Ramos (cell line): ENCODE data around the gene INO80C.
"Not testable (repeated sequence)": the region's sequence is repeated elsewhere in the genome, so short reads cannot be mapped to it uniquely, and the experiment has no call there.

Experiments used
- in situ Hi-C: fragments of 300-500 bp; cut with MboI; formaldehyde crosslinking; loops from one replicate; pipeline ENCODE4 v1.14.3; 2022; ENCODE audit warnings: low sequenced_read_pairs; ENCODE audit not compliant: unreplicated experiment

INO80C gene

GRCh38 chr18:35489913-35490490 lies 7.8 kb downstream of the INO80C start:
- in situ Hi-C loops: no loop called here

DNA sequence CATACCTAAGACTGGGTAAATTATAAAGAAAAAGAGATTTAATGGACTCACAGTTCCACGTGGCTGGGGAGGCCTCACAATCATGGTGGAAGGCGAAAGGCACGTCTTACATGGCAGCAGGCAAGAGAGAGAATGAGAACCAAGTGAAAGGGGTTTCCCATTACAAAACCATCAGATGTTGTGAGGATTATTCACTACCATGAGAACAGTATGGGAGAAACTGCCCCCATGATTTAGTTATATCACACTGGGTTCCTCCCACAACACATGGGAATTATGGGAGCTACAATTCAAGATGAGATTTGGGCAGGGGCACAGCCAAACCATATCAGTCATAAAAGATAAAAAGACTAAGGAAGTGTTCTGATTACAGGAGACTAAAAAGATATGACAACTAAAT lies 8.5 kb downstream of the INO80C start:
- in situ Hi-C loops: not testable (repeated sequence)

DNA sequence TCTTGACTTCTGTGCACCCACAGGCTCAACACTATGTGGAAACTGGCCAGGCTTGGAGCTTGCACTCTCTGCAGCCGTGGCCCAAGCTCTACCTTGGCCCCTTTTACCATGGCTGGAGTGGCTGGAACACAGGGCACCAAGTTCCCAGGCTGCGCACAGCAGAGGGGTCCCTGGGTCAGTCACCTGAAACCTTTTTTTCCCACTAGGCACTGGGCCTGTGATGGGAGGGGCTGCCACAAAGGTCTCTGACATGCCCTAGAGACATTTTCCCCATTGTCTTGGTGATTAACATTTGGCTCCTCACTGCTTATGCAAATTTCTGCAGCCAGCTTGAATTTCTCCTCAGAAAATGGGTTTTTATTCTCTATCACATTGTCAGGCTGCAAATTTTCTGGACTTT lies 9.4 kb downstream of the INO80C start:
- in situ Hi-C loops: not testable (repeated sequence)

DNA sequence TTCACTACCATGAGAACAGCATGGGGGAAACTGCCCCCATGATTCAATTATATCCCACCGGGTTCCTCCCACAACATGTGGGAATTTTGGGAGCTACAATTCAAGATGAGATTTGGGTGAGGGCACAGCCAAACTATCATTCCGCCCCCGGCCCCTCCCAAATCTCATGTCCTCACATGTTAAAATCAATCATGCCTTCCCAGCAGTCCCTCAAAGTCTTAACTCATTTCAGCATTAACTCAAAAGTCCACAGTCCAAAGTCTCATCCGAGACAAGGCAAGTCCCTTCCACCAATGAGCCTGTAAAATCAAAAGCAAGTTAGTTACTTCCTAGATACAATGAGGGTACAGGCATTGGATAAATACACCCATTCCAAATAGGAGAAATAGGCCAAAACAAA lies 10.2 kb downstream of the INO80C start:
- in situ Hi-C loops: not testable (repeated sequence)

DNA sequence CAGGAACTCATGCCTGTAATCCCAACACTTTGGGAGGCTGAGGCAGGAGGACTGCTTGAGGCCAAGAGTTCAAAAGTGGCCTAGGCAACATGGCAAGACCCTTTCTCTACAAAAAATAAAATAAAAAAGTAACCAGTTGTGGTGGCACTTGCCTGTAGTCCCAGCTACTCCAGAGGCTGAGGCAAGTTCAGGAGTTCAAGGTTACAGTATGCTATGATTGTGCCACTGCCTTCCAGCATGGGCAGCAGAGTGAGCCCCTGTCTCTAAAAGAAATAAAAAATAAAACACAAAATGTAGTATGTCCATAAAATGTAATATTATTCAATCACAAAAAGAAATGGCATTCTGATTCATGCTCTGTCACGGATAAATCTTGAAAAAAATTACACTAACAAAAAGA lies 11.9 kb downstream of the INO80C start:
- in situ Hi-C loops: no loop called here

DNA sequence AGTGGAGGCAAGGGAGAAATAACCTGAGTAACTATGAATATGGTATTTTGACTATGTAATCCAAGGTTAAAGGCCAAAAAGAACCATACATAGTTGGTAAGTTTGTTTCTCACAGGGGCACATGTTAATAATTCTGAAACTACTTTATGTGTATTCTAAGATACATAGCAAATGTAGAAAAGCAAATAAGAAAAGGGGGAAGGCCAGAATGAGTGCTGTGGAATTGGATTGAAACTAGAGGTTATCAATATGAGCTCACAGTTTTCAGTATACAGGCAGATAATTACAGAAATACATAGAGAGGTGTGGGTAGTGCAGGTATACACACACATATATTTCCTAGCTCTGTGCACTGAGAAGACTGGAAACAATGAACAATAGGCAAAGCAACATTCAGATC lies 13.7 kb downstream of the INO80C start:
- in situ Hi-C loops: no loop called here

- in situ Hi-C loops: no loop called here
Observed at GRCh38 chr18:35481960-35482366, 15.8 kb downstream of the INO80C start.

DNA sequence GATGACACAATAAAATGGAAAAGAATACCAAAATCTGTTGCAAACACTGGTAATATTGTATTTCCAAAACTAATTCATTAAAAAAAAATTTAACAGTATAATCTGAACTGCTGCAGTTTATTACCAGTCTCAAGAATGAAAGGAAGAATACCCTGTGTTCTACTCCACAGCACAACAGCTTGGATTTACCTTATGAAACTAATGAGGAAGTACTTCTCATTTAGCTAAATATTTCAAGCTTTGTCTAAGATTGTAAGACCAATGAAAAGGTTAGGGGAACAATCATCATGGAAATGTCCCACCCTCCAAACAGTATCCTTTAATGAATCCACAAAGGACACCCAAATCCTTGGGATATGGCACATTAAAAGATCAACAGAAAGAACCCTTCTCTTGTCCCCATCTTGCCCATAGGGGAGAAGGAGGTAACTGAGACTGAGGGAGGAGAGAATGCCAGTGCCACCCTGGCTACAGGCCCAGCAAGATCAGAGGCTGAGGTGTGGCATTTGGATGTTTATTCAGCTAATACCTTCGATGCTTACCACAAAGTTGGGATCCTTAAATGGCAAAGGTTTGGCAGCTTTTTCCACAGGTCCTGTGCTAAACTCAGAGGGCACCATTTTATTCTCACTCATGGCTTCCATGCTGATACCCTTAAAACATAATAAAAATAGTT lies 17.7 kb downstream of the INO80C start:
- in situ Hi-C loops: no loop called here

DNA sequence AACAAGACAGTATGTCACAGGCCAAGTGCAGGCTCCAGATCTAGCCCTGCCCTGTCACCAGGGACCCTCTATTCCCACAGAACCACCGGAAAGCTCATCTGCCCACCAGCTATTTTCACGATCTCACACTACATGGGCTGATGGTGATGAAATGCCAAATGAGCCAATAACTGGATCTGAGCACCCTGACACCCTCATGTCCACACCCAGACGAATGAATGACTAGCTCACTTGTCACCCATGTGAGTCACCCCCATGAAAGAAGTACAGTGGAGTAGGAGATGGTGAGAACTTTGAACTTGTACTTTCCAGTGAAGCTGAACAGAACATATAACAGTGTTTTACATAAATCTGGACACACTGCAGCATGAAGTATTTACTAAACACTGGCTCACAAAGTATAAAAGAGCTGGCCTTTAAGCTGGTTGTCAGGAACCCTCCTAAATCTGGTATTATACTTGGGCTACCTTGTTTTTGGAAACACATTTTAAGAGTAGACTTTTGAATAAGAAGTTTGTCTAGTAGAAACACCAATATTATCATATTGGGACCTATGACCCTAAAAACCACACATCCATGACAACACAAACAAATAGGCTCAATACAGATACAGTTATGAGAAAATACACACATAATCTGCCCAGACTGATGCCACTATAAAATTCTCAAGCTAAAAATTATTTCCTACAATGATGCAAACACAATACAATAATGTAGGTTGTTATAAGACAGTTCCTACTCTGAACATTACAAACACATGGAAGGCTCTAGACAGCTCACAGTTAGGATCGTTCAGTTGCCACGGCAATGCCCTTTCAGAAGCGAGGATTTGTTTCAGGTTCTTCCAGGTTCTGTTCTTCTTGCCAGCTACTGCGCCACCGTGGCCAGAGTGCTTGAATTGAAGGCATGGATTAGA lies 19.0 kb downstream of the INO80C start:
- in situ Hi-C loops: no loop called here

DNA sequence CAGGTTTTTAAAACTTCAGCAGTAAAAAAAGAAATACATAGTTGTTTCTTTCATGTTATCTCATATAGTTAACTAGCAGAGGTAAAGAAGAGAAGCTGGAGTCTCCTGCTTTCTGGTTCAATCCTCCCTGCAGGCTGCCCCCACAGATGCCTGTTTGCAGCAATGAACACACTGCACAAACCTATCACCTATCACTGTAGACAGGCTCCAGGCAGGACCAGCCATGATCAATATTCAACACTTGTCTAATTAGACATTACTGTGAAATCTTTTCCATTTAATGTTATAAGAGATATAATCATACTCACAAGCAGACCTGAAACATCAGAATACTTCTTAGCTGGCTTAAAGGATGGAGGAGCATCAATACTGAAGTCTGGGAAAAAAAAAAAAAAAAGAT lies 19.8 kb downstream of the INO80C start:
- in situ Hi-C loops: no loop called here

DNA sequence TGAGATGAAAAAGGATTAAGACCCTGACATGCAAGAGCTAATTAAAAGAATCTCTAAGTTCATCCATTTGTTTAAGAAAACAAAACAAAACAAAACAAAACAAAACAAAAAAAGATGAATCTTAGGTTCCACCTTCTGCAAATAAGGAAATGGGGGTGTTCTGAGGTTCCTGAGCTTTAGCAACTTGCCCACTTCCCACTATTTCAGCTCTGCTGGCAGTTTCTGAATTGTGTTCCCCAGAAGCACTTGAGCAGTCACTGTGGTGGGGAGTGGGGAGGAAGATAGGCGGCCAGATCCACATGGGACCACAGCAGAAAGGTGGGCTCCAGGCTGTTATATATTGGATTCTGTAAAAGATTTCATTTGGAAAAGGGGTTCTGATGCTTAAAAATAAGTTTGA lies 20.3 kb downstream of the INO80C start:
- in situ Hi-C loops: no loop called here

DNA sequence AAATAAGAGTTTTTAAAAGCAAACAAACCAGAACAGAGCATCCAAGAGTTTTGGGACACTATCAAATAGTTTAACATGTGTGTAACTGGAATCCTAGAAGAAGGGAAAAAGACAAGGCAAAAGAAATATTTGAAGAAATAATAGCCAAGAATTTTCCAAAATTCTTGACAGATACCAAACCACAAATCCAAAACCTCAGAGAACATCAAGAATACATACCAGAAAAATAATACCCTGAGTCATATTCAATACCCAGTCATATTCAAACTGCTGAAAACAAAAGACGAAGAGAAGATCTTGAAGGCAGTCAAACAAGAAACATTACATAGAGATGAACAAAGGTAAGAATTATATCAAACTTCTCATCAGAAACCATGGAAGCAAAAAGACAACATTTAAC lies 22.9 kb downstream of the INO80C start:
- in situ Hi-C loops: no loop called here

DNA sequence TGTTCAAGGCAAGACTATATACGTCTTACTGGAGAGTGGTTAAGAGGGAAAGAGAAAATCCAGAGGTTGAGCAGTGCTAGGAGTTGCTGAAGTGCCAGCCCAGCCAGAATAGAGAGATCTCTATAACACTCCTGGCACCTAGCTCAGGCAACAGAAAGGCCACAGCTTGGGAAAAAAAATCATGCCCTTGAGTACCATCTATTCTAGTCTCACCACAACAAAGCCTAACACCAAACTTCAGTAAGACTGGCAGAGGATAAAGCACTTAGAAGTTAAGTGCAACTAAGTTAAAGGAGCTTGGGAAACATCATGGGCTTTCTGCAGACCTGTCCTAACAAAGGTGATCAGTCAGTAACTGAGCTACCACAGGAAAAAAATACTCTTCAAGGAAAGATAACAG lies 24.2 kb downstream of the INO80C start:
- in situ Hi-C loops: no loop called here

DNA sequence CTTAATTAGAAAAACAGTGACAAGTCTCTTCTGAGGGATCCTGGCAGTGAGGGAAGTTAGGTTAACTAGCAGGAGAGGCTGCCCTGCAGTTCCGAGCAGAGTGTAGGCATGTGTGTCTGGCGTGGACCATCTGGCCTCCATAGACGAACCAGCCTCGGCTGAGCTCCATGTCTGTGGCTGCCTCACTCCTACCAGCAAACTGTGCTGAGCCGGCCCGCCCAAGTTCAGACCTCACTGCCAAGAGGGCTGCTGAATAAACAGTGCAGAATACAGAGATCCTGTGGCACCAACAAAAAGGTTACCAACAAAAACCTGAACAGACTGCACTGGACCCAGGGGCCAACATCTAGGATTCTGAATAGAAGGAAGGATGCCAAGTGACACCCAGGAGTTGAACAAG lies 27.3 kb downstream of the INO80C start:
- in situ Hi-C loops: no loop called here

- in situ Hi-C loops: no loop called here
Observed at GRCh38 chr18:35469725-35470124, 28.0 kb downstream of the INO80C start.

DNA sequence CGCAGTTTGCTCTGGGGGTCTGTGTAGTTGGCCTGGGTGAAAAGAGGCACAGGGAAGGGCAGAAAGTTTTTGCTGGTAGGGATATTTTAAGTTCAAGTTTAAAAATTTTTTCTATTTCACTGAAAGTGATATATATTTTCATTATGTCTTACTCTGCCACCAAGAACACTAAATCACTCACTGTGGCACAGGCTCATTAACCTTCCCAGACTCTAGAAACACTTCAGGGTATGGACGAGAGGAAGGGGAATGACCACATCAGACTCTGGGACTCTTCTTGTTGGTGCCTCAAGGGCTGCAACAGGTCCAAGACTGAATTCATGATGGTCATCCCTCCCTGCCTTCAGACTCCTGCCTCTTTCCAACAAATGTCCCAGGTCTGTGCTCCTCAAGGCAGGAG lies 29.0 kb downstream of the INO80C start:
- in situ Hi-C loops: no loop called here

- in situ Hi-C loops: no loop called here
Observed at GRCh38 chr18:35467624-35468016, 30.1 kb downstream of the INO80C start.

DNA sequence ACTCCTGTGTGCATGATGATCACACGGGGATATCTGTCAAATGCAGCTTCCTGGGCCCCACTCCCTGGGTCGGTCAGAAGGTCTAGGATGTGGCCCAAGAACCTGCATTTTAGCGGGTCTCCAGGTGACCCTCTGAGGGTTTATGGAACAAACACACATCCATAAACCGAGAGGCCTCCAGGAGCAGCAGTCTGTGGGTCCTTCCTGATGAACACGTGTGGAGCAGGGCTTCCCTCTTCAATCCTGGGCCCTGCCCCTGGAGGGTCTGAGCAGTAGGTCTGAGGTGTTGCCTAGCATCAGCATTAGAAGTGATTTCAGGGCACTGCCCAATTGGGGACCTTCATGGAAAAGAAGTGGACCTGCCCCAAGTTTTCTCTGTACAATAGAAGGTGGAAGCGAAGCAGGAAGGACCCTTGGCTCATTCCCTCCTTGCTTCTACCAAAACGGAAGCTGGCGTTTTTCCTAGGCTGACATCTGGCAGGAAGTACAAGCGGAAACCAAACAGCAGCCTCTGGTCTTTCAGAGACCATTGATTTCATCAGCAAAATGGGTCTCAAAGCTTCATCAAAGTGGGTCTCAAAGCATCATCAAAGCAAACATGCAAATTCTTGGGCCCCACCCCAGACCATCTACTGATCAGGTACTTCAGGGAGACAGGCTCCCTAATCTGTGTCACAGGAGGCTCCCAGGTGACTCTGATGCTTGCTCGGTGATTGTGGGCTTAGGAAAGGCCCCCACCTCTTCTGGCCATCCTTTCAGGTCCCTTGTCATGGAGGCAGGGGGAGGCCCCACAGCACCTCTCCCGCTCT lies 30.7 kb downstream of the INO80C start:
- in situ Hi-C loops: no loop called here

DNA sequence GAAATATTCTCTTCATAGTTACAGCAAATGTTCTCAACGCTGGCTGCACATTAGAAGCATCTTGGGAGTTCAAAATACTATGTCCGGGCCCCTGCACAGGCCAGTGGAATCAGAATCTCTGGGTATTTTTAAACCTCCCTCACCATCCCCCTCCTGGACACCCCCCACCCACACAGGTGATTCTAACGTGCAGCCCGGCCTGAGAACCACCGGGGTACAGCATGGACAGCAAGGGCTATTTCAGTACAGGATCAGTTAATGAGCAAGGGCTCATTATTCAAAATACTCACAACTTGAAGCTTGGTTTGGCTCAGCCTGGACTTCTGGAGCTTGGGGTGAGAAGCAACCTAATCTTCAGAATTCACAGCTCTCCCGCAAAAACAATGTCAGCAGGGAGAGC lies 31.4 kb downstream of the INO80C start:
- in situ Hi-C loops: no loop called here

- in situ Hi-C loops: no loop called here
Observed at GRCh38 chr18:35465329-35465728, 32.4 kb downstream of the INO80C start.
